Hepatocyte (in vitro differentiated cells): ENCODE measurements around the gene SCIN.

ENCODE experiments used
- CTCF ChIP-seq: fragments of 200-600 bp; sonication (generic); IDR thresholded peaks from 2 replicates; pipeline ENCODE4 v1.5.1; 2016; ENCODE audit warnings: antibody characterized with exemption, mild to moderate bottlenecking; ENCODE audit not compliant: poor library complexity
- EZH2 ChIP-seq: fragments of 200-600 bp; sonication (generic); IDR thresholded peaks from 2 replicates; pipeline ENCODE4 v1.6.1; 2016; ENCODE audit warnings: antibody characterized with exemption, mild to moderate bottlenecking, borderline replicate concordance

GRCh38 chr7:12595148-12595547 is 24.6 kb downstream of the SCIN start:
- TF ChIP-seq CTCF (no peak), EZH2 (no peak)
